OCI-LY7 (cell line): ENCODE results near the gene ZNF337. TPM values are rescaled to one million over a fixed set of nuclear protein-coding genes. Genes with fewer than 3 reads are reported as not detected.

Source experiments
- BruUV-seq: library from RNA; stranded (reverse); fragments of 400-500 nt; replicated peaks from 2 replicates; lab custom pipeline; 2021; lab: Mats Ljungman, UMichigan
- CTCF ChIA-PET: fragments of 300-600 bp; sonication (Branson Sonifier 250); formaldehyde crosslinking; loops from one replicate; lab custom pipeline; 2022; ENCODE audit warnings: antibody characterized with exemption; ENCODE audit not compliant: unreplicated experiment; lab: Charles Lee
- POLR2A ChIA-PET: fragments of 300-600 bp; sonication (Branson Sonifier 250); formaldehyde crosslinking; loops from one replicate; lab custom pipeline; 2022; ENCODE audit warnings: antibody characterized with exemption; lab: Charles Lee
- DNase-seq: peaks from one replicate; pipeline ENCODE4 v3.0.0-alpha.2; 2015; ENCODE audit warnings: low spot score
- H2AFZ ChIP-seq: fragments of 200-600 bp; sonication (generic), shearing (Covaris generic); 2 replicates; pipeline ENCODE4 v1.6.1; 2014; ENCODE audit warnings: mild to moderate bottlenecking, antibody characterized with exemption, low read length, moderate library complexity
- H3K27ac ChIP-seq: fragments of 200-600 bp; sonication (generic); 2 replicates; pipeline ENCODE4 v1.5.1; 2014; ENCODE audit warnings: mixed run types, low read depth, mild to moderate bottlenecking, moderate library complexity, low read length, inconsistent platforms; ENCODE audit not compliant: poor library complexity, severe bottlenecking
- H3K36me3 ChIP-seq: fragments of 200-600 bp; sonication (generic); 2 replicates; pipeline ENCODE4 v1.6.1; 2014; ENCODE audit warnings: mild to moderate bottlenecking, antibody characterized with exemption, low read length, moderate library complexity, mixed read lengths; ENCODE audit not compliant: insufficient read depth
- H3K4me1 ChIP-seq: fragments of 200-600 bp; sonication (generic); 2 replicates; pipeline ENCODE4 v1.5.1; 2014; ENCODE audit warnings: mild to moderate bottlenecking, low read length; ENCODE audit not compliant: insufficient read depth, poor library complexity, severe bottlenecking
- H3K4me2 ChIP-seq: fragments of 200-600 bp; sonication (generic); 2 replicates; pipeline ENCODE4 v1.6.1; 2014; ENCODE audit warnings: mild to moderate bottlenecking, low read length
- H3K4me3 ChIP-seq: fragments of 200-600 bp; sonication (generic); 2 replicates; pipeline ENCODE4 v1.5.1; 2014; ENCODE audit warnings: mild to moderate bottlenecking, low read depth, low read length; ENCODE audit not compliant: poor library complexity, severe bottlenecking
- H3K79me2 ChIP-seq: fragments of 200-600 bp; sonication (generic); 2 replicates; pipeline ENCODE4 v1.6.1; 2016; ENCODE audit warnings: low read depth, mild to moderate bottlenecking, low read length, moderate library complexity, mixed read lengths; ENCODE audit not compliant: insufficient read depth
- H3K9me2 ChIP-seq: fragments of 200-600 bp; sonication (generic); 2 replicates; pipeline ENCODE4 v1.6.1; 2016; ENCODE audit warnings: mild to moderate bottlenecking, low read length, mixed read lengths; ENCODE audit not compliant: insufficient read depth
- H3K9me3 ChIP-seq: fragments of 200-600 bp; sonication (generic); 2 replicates; pipeline ENCODE4 v1.6.1; 2014; ENCODE audit warnings: mild to moderate bottlenecking, mixed run types, low read length, mixed read lengths
- H4K20me1 ChIP-seq: fragments of 200-600 bp; sonication (generic); 2 replicates; pipeline ENCODE4 v1.6.1; 2014; ENCODE audit warnings: mild to moderate bottlenecking, antibody characterized with exemption, low read length, moderate library complexity, mixed read lengths; ENCODE audit not compliant: insufficient read depth
- CTCF ChIP-seq: fragments of 200-600 bp; sonication (generic); conservative IDR thresholded peaks from 2 replicates; pipeline ENCODE4 v1.5.1; 2014; ENCODE audit warnings: mild to moderate bottlenecking, antibody characterized with exemption, low read length, moderate library complexity, mixed read lengths
- EZH2phosphoT487 ChIP-seq: fragments of 200-600 bp; sonication (generic); IDR thresholded peaks from 2 replicates; pipeline ENCODE4 v1.6.1; 2018; ENCODE audit warnings: low read depth, borderline replicate concordance, mild to moderate bottlenecking, mixed run types, antibody characterized with exemption, low read length, moderate library complexity, mixed read lengths
- intact Hi-C: fragments of 100-400 bp; cut with micrococcal nuclease; formaldehyde crosslinking; loops from one replicate; pipeline ENCODE4 v1.10.0; 2022; ENCODE audit not compliant: unreplicated experiment
- total RNA-seq, 2 experiments: library from RNA; depleted of rRNA in 1 of 2; stranded (reverse); fragments of >200 nt in 1 of 2; shearing (Covaris generic) in 1 of 2; gene quantifications; 2 replicates each; pipeline ENCODE4 v1.2.3, GENCODE V29; 2014 to 2022

The ZNF337 gene
- total RNA-seq, 2 experiments from 2014 or later: 13.3 to 15.1 TPM

GRCh38 chr20:25741088-25741487 is 44.4 kb upstream of the ZNF337 start:
- no peaks in the 10 kb centered on the region for H3K36me3 ChIP-seq
- TF ChIP-seq CTCF (no peak), EZH2phosphoT487 (no peak)
- H3K27ac ChIP-seq: no peak overlapping the region
- ChIA-PET POLR2A (no interaction called here), CTCF (no interaction called here)
- H2AFZ ChIP-seq: no peak overlapping the region
- BruUV-seq: no TSS peak
- H3K4me2 ChIP-seq: no peak overlapping the region
- H3K4me1 ChIP-seq: no peaks in the 10 kb centered on the region
- no peaks in the 10 kb centered on the region for H3K9me2 ChIP-seq
- H3K79me2 ChIP-seq: no peaks in the 10 kb centered on the region
- intact Hi-C loops: no loop called here
- no peaks in the 10 kb centered on the region for H4K20me1 ChIP-seq
- DNase-seq: no peak
- no peak overlapping the region for H3K4me3 ChIP-seq
- no peaks in the 10 kb centered on the region for H3K9me3 ChIP-seq

GRCh38 chr20:25739615-25740320 is 43.1 kb upstream of the ZNF337 start:
- Histone ChIP-seq H3K27ac (no peak overlapping the region), H3K9me2 (no peaks in the 10 kb centered on the region), H3K4me1 (no peaks in the 10 kb centered on the region), H3K4me3 (no peak overlapping the region), H4K20me1 (no peaks in the 10 kb centered on the region), H3K36me3 (no peaks in the 10 kb centered on the region), H2AFZ (no peak overlapping the region), H3K4me2 (no peak overlapping the region), H3K9me3 (no peaks in the 10 kb centered on the region), H3K79me2 (no peaks in the 10 kb centered on the region)
- TF ChIP-seq EZH2phosphoT487: no peak
- no peak for TF ChIP-seq CTCF
- POLR2A ChIA-PET: interaction anchor here (0.6 kb wide), 1 partner anchor 132 kb away, joined by 3 read pairs; no protein-coding TSS in a partner anchor
- no TSS peak for BruUV-seq
- intact Hi-C loops: no loop called here
- no peak for DNase-seq
- CTCF ChIA-PET: no interaction called here

GRCh38 chr20:25738198-25738597 is 41.5 kb upstream of the ZNF337 start:
- DNase-seq: no peak
- H3K79me2 ChIP-seq: no peaks in the 10 kb centered on the region
- ChIA-PET CTCF (no interaction called here), POLR2A (no interaction called here)
- H3K9me2 ChIP-seq: no peaks in the 10 kb centered on the region
- no peak overlapping the region for H2AFZ ChIP-seq
- no peak overlapping the region for H3K4me3 ChIP-seq
- H3K9me3 ChIP-seq: no peaks in the 10 kb centered on the region
- no peaks in the 10 kb centered on the region for H3K36me3 ChIP-seq
- intact Hi-C loops: no loop called here
- no peaks in the 10 kb centered on the region for H4K20me1 ChIP-seq
- H3K27ac ChIP-seq: no peak overlapping the region
- no peak for TF ChIP-seq CTCF
- TF ChIP-seq EZH2phosphoT487: no peak
- no TSS peak for BruUV-seq
- no peak overlapping the region for H3K4me2 ChIP-seq
- no peaks in the 10 kb centered on the region for H3K4me1 ChIP-seq
